Mesothelial cell of epicardium (in vitro differentiated cells): ENCODE data around the gene DMRT1. TPM values are rescaled to one million over a fixed set of nuclear protein-coding genes. Genes with fewer than 3 reads are reported as not detected.

Source experiments
- DNase-seq, 2 experiments: peaks; one replicate each; pipeline ENCODE4 v3.0.0; 2021; ENCODE audit warnings: low spot score in 2 of 2; ENCODE audit not compliant: unreplicated experiment in 2 of 2
- H3K27ac Mint-ChIP-seq: 2 replicates; pipeline ENCODE4 v1.8.0; 2021; ENCODE audit warnings: mixed read lengths
- H3K27me3 Mint-ChIP-seq: 2 replicates; pipeline ENCODE4 v1.8.0; 2021; ENCODE audit warnings: low read depth, mixed read lengths
- H3K36me3 Mint-ChIP-seq: 2 replicates; pipeline ENCODE4 v1.8.0; 2021; ENCODE audit warnings: mixed read lengths
- H3K4me1 Mint-ChIP-seq: 2 replicates; pipeline ENCODE4 v1.8.0; 2021; ENCODE audit warnings: mixed read lengths
- H3K4me3 Mint-ChIP-seq: 2 replicates; pipeline ENCODE4 v1.8.0; 2021; ENCODE audit warnings: mild to moderate bottlenecking, moderate library complexity, mixed read lengths
- H3K9me3 Mint-ChIP-seq: 2 replicates; pipeline ENCODE4 v1.8.0; 2021; ENCODE audit warnings: mixed read lengths
- total RNA-seq: library from RNA; stranded (reverse); gene quantifications from 3 replicates; pipeline ENCODE4 v1.2.1, GENCODE V29; 2021
- TF ChIP-seq, protein P1 (sequence below): fragments of 200-600 bp; sonication (generic); IDR thresholded peaks from one replicate; pipeline ENCODE4 v1.5.0; 2021; ENCODE audit warnings: antibody characterized with exemption; ENCODE audit not compliant: unreplicated experiment

Gene DMRT1
- total RNA-seq, 1 donor from 2014 or later, result not detected

DNA sequence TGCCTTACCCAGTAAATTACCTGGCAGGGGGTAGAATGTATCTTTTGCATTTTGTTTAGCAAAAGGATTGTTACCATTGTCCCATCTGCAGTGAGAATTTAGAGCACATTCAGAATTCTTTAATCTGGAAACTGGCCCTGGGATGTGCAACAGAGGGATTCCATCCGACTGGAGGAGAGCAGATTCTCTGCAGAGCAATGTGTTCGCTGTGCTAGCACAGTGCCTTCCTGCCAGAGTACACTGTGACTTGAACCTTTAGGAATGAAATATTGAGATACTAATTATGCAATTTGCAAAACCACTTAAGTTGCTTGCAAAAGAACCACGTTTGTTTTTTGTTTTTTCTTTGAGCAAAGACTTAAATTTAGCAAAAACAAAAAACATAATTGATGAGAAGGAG is 22.5 kb upstream of the DMRT1 start:
- Mint-ChIP-seq H3K4me1 (peaks cover 5% of the 10 kb centered on the region), H3K9me3 (no peaks in the 10 kb centered on the region), H3K27me3 (peaks cover 1% of the 10 kb centered on the region), H3K36me3 (no peaks in the 10 kb centered on the region), H3K27ac (no peak overlapping the region), H3K4me3 (no peak overlapping the region)
- no peak for DNase-seq
- TF ChIP-seq, protein P1, sequence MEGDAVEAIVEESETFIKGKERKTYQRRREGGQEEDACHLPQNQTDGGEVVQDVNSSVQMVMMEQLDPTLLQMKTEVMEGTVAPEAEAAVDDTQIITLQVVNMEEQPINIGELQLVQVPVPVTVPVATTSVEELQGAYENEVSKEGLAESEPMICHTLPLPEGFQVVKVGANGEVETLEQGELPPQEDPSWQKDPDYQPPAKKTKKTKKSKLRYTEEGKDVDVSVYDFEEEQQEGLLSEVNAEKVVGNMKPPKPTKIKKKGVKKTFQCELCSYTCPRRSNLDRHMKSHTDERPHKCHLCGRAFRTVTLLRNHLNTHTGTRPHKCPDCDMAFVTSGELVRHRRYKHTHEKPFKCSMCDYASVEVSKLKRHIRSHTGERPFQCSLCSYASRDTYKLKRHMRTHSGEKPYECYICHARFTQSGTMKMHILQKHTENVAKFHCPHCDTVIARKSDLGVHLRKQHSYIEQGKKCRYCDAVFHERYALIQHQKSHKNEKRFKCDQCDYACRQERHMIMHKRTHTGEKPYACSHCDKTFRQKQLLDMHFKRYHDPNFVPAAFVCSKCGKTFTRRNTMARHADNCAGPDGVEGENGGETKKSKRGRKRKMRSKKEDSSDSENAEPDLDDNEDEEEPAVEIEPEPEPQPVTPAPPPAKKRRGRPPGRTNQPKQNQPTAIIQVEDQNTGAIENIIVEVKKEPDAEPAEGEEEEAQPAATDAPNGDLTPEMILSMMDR, result no peak

DNA sequence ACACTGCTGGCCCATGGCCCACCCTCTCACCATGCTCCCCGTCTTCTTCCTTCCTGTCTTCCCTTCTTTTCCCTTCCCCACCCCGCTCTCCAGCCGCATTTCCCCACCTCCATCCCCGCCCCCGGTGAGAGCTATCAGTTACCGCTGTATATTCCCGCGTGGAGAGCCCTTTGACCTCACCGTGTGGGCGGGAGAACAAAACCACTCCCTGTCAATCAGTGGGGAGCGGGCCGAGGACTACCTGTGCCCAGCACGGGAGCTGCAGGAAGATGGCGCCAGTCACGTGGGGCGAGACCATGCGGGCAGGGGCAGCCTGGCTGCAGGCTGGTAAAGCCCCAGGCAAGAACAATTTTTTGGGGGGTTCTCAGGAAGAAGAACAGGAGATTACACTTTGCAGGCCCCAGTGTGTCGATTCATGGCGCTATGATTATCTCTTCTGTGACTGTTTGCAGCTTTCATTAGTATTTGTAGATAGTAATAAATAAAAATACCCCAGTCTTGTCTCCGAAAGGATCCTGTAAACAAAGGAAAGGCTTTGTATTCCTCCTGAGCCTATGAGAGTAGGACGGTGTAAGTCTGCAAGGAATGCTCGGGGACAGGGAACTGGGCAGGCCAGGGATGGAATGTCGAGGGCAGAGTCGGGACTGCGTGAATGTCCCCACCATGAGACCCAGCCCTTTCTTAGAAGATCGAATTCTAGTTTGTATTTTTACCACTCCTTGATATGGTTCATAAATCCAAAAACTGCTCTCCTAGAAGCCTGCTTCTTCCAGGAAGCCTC is 14.8 kb upstream of the DMRT1 start:
- H3K9me3 Mint-ChIP-seq, result no peaks in the 10 kb centered on the region
- TF ChIP-seq, protein P1, result no peak
- DNase-seq, result no peak
- peaks cover 1% of the 10 kb centered on the region for H3K27me3 Mint-ChIP-seq
- no peaks in the 10 kb centered on the region for H3K4me1 Mint-ChIP-seq
- H3K4me3 Mint-ChIP-seq, result no peak overlapping the region
- no peak overlapping the region for H3K27ac Mint-ChIP-seq
- H3K36me3 Mint-ChIP-seq, result no peaks in the 10 kb centered on the region

DNA sequence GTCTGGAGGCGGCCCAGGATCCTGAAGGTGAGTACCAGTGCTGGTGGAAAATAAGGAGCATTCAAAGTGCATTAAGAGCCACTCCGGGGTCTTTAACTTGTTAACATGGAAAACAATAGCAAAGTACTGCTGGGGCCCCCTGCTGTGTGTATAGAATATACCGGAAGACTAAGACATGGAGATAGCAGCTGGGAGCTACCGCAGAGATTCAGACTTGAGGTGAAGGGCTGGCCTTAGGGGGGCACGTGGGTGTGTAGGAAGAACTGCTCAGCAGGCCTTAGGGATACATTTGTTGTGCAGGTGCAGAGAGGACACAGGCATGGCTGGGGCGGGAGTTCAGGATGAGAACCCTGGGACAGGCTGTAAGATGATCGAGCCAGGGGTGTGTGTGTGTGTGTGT is 1.2 kb upstream of the DMRT1 start:
- peak overlapping the region; percentile 3 for H3K4me3 Mint-ChIP-seq
- H3K4me1 Mint-ChIP-seq, result peaks cover 12% of the 10 kb centered on the region
- peaks cover 84% of the 10 kb centered on the region for H3K27me3 Mint-ChIP-seq
- TF ChIP-seq, protein P1, result no peak
- no peak overlapping the region for H3K27ac Mint-ChIP-seq
- DNase-seq, result no peak
- H3K9me3 Mint-ChIP-seq, result no peaks in the 10 kb centered on the region
- H3K36me3 Mint-ChIP-seq, result no peaks in the 10 kb centered on the region

DNA sequence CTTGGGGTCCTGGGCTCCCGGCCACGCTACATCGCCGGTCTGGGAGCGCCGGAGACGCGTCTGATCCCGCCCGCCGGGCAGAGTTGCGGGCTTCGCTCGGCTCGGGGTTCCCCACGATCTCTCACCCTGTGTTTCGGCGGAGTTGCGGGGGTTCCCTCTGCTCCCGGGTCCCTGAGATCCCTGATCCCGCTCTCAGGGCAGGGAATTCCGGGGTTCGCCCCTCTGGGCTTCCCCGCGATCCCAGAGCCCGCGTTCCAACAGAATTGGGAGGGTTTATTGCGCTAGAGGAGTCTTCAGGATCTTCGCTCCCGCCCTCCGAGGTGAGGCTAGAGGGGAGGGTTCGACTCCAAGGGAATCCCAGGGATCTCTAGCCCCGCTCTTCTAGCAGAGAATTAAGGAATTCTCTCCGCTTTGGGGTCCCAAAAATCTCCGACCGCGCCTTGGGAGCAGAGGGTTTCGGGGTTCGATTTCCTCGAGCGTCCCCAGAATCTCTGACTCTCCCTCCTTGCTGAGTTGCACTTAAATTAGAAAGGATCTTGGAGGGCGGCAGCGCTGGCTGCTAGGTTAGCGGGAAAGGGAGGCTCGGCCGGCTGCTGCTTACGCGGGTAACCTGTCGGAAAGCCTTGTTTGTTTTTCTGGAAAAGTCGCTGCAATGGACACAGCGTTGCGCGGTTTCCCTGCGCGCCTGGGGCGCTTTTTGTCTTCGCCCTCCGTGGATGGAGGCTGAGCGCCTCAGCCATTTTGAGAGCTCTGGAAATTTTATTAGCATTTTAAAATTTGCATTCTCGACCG is 1.3 kb downstream of the DMRT1 start:
- Mint-ChIP-seq H3K4me3 (no peak overlapping the region), H3K4me1 (peaks cover 12% of the 10 kb centered on the region), H3K27me3 (peaks cover 93% of the 10 kb centered on the region), H3K9me3 (no peaks in the 10 kb centered on the region), H3K27ac (no peak overlapping the region), H3K36me3 (no peaks in the 10 kb centered on the region)
- TF ChIP-seq, protein P1, result no peak
- DNase-seq, result no peak

DNA sequence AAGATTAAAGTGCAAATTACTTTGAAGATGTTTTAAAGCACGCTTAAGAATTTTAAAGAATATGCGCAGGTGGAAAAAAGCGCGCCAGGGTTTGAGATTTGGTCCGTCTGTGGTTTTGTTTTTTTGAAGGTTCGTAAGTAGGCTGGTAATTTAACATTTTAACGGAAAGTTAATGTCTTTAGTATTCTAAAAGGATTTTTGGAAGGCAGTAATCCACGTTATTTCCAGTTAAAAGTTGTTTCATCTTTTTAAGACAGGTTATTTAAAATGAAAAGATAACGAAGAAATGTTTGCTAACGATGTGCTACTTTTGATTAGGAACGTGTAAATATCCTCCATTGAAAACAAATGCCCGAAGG is 1.9 kb downstream of the DMRT1 start:
- Mint-ChIP-seq H3K36me3 (no peaks in the 10 kb centered on the region), H3K9me3 (no peaks in the 10 kb centered on the region), H3K4me3 (no peak overlapping the region), H3K27me3 (peaks cover 90% of the 10 kb centered on the region), H3K4me1 (peaks cover 12% of the 10 kb centered on the region), H3K27ac (no peak overlapping the region)
- TF ChIP-seq, protein P1, result no peak
- no peak for DNase-seq
